ENCODE data around the gene DLG2.

GRCh38 chr11:83681031-83681781 is 1945.9 kb downstream of the DLG2 start:
- TF ChIP-seq, protein P1, sequence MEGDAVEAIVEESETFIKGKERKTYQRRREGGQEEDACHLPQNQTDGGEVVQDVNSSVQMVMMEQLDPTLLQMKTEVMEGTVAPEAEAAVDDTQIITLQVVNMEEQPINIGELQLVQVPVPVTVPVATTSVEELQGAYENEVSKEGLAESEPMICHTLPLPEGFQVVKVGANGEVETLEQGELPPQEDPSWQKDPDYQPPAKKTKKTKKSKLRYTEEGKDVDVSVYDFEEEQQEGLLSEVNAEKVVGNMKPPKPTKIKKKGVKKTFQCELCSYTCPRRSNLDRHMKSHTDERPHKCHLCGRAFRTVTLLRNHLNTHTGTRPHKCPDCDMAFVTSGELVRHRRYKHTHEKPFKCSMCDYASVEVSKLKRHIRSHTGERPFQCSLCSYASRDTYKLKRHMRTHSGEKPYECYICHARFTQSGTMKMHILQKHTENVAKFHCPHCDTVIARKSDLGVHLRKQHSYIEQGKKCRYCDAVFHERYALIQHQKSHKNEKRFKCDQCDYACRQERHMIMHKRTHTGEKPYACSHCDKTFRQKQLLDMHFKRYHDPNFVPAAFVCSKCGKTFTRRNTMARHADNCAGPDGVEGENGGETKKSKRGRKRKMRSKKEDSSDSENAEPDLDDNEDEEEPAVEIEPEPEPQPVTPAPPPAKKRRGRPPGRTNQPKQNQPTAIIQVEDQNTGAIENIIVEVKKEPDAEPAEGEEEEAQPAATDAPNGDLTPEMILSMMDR (IDR thresholded peaks at IDR 0.05), result no peak
- no peak for TF ChIP-seq EP300 (IDR thresholded peaks at IDR 0.05)
- no peak for TF ChIP-seq POLR2AphosphoS5 (IDR thresholded peaks at IDR 0.05)

All from sigmoid colon (tissue), 4 donors.